ENCODE results near the gene ROR2.

The ROR2 gene

GRCh38 chr9:91761362-91761761, 188.7 kb downstream of the ROR2 start:
- peak; percentile 1 for TF ChIP-seq CTCF (IDR thresholded peaks at IDR 0.05; ENCODE audit: low read depth, low read length, missing control alignments)
- no peak for DNase-seq (ENCODE audit: extremely low read depth, low read depth)
- no peak overlapping the region for H3K4me3 ChIP-seq (replicated peaks; ENCODE audit: low read depth, low read length)

GRCh38 chr9:91760906-91761305, 189.1 kb downstream of the ROR2 start:
- DNase-seq (ENCODE audit: extremely low read depth, low read depth) = no peak
- no peak overlapping the region for H3K4me3 ChIP-seq (replicated peaks; ENCODE audit: low read depth, low read length)
- no peak for TF ChIP-seq CTCF (IDR thresholded peaks at IDR 0.05; ENCODE audit: low read depth, low read length, missing control alignments)

- no peak overlapping the region for H3K4me3 ChIP-seq (replicated peaks; ENCODE audit: low read depth, low read length)
- TF ChIP-seq CTCF (IDR thresholded peaks at IDR 0.05; ENCODE audit: low read depth, low read length, missing control alignments) = peak; percentile 92
- DNase-seq (ENCODE audit: extremely low read depth, low read depth) = peak; percentile 70
Observed at GRCh38 chr9:91758491-91758981, 191.5 kb downstream of the ROR2 start.

- TF ChIP-seq CTCF (IDR thresholded peaks at IDR 0.05; ENCODE audit: low read depth, low read length, missing control alignments) = no peak
- DNase-seq (ENCODE audit: extremely low read depth, low read depth) = peak; percentile 51
- no peak overlapping the region for H3K4me3 ChIP-seq (replicated peaks; ENCODE audit: low read depth, low read length)
Observed at GRCh38 chr9:91757782-91758181, 192.2 kb downstream of the ROR2 start.

- TF ChIP-seq CTCF (IDR thresholded peaks at IDR 0.05; ENCODE audit: low read depth, low read length, missing control alignments) = no peak
- no peak for DNase-seq (ENCODE audit: extremely low read depth, low read depth)
Observed at GRCh38 chr9:91756510-91756780, 193.6 kb downstream of the ROR2 start.

GRCh38 chr9:91755761-91756509, 194.1 kb downstream of the ROR2 start:
- no peak for DNase-seq (ENCODE audit: extremely low read depth, low read depth)
- no peak for TF ChIP-seq CTCF (IDR thresholded peaks at IDR 0.05; ENCODE audit: low read depth, low read length, missing control alignments)
- H3K4me3 ChIP-seq (replicated peaks; ENCODE audit: low read depth, low read length) = no peak overlapping the region

More at GRCh38 chr9:91756510-91756780, 193.6 kb downstream of the ROR2 start:
- H3K4me3 ChIP-seq (replicated peaks; ENCODE audit: low read depth, low read length) = no peak overlapping the region

- no peak overlapping the region for H3K4me3 ChIP-seq (replicated peaks; ENCODE audit: low read depth, low read length)
- DNase-seq (ENCODE audit: extremely low read depth, low read depth) = no peak
- no peak for TF ChIP-seq CTCF (IDR thresholded peaks at IDR 0.05; ENCODE audit: low read depth, low read length, missing control alignments)
Observed at GRCh38 chr9:91753711-91754110, 196.3 kb downstream of the ROR2 start.

Measured in HFF-Myc (cell line).